Sigmoid colon (tissue), 7 donors: ENCODE results near the gene GCSAM. TPM values are rescaled to one million over a fixed set of nuclear protein-coding genes. Genes with fewer than 3 reads are reported as not detected.

Experiments
- DNase-seq: peaks from one replicate; pipeline ENCODE4 v3.0.0-alpha.2; 2019
- H3K27ac ChIP-seq, 4 donors: fragments of 200-600 bp; sonication (generic); one replicate each; pipeline ENCODE4 v1.5.1; 2016 to 2019; ENCODE audit warnings: mild to moderate bottlenecking in 1 of 4
- H3K27me3 ChIP-seq, 3 donors: fragments of 200-600 bp; sonication (generic); one replicate each; pipeline ENCODE4 v1.5.1; 2019; ENCODE audit warnings: mild to moderate bottlenecking in 1 of 3
- H3K36me3 ChIP-seq, 4 donors: fragments of 200-600 bp; sonication (generic); one replicate each; pipeline ENCODE4 v1.5.1; 2016 to 2019
- H3K4me1 ChIP-seq, 4 donors: fragments of 200-600 bp; sonication (generic); one replicate each; pipeline ENCODE4 v1.5.1; 2017 to 2019
- H3K4me3 ChIP-seq, 4 donors: fragments of 200-600 bp; sonication (generic); one replicate each; pipeline ENCODE4 v1.5.1; 2017 to 2019; ENCODE audit warnings: mild to moderate bottlenecking in 2 of 4, moderate library complexity in 1 of 4
- H3K9me3 ChIP-seq, 4 donors: fragments of 200-600 bp in 3 of 4; sonication (generic) in 3 of 4; one replicate each; pipeline versions ENCODE4 v1.5.1 to v1.6.1; 2013 to 2019
- CTCF ChIP-seq, 4 experiments: fragments of 450-650 bp in 3 of 4; fragments of 200-600 bp in 1 of 4; IDR thresholded peaks; one replicate each; pipeline ENCODE4 v1.5.1; 2016 to 2019; ENCODE audit warnings: antibody characterized with exemption in 4 of 4, mild to moderate bottlenecking in 3 of 4, moderate library complexity in 2 of 4
- EP300 ChIP-seq, 4 donors: sonication (generic); formaldehyde crosslinking; IDR thresholded peaks; one replicate each; pipeline ENCODE4 v1.6.1; 2017; ENCODE audit warnings: antibody characterized with exemption in 4 of 4
- POLR2A ChIP-seq, 2 donors: fragments of 450-650 bp; IDR thresholded peaks; one replicate each; pipeline ENCODE4 v1.6.1; 2016; ENCODE audit warnings: antibody characterized with exemption in 2 of 2, mild to moderate bottlenecking in 2 of 2, moderate library complexity in 2 of 2
- POLR2AphosphoS5 ChIP-seq, 4 donors: sonication (generic); formaldehyde crosslinking; IDR thresholded peaks; one replicate each; pipeline ENCODE4 v1.6.1; 2017; ENCODE audit warnings: antibody characterized with exemption in 4 of 4
- WGBS, 2 donors: extraction: QIAGEN DNeasy Blood & Tissue Kit; methylation state at CpG; one replicate each; pipeline ENCODE4 v1.1.7; 2013; 5-methylcytosine and 5-hydroxymethylcytosine counted together
- intact Hi-C: fragments of 100-400 bp; cut with DNase I; formaldehyde crosslinking; loops from one replicate; pipeline ENCODE4 v1.15.1; 2023
- polyA plus RNA-seq, 3 donors: library from polyadenylated mRNA; stranded (reverse); fragments of 200-250 nt; gene quantifications; one replicate each; pipeline ENCODE4 v1.2.3, GENCODE V29; 2013
- total RNA-seq, 4 donors: library from RNA; depleted of rRNA; stranded (reverse); fragments of >200 nt; gene quantifications; one replicate each; pipeline ENCODE4 v1.1.0, GENCODE V29; 2016
- donor health status: healthy with polysubstance abuse.
- donor health status: Bipolar disorder and iron deficiency.
- donor health status: healthy.

Gene GCSAM
- total and polyA plus RNA-seq, 7 donors: 0.69 to 8.4 TPM; not detected in 5

DNA sequence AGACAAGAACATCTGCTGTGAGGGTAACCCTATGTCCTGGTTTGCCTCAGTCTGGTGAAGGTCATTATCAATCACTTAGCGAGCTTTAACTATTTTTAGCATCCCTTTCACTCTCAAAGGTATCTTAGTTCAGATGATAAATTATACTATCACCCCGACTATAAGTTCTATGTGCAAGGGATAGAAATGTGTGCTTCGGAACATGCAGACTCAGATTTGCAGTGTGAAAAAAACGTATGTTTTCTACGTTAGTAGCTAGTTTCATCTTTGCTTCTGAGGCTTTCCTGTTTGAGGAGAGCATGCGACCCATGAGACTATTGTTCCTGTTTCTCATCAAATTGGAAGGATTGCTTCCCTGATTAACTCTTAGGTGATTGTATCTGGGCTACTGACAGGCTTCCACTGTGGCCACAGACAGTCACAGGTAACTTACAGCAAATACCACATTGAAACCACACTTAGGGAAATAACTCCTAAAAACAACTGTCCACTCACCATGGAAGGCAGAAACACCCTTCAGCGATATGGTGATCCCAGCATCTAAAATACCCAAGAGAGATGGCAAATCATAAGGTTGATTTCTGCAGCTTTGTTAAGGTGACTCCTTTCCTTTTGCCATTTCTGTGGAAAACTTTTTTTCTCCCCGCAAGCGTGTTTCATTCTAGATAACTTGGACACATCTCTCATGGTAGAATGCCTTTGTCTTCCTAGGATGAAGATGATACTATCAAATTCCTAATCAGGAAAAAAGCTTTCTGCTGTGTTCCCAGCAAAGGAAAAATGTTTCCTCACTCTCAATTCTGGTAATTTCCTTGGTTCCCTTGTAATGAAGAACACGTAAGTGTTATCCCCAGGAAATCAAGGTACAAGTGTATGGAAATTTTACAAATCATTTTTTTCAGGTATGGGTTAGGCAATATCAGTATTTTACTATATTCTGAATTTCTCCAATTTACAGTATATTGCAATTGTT, 5.2 kb downstream of the GCSAM start:
- no peaks in the 10 kb centered on the region for H3K4me1 ChIP-seq
- no peak for DNase-seq
- H3K27me3 ChIP-seq: no peaks in the 10 kb centered on the region
- intact Hi-C loops: no loop called here
- no peak overlapping the region for H3K27ac ChIP-seq
- H3K9me3 ChIP-seq: no peaks in the 10 kb centered on the region
- 59 to 86% methylated on average over 10 of the region's 10 CpGs for WGBS, 2 donors
- no peaks in the 10 kb centered on the region for H3K36me3 ChIP-seq
- H3K4me3 ChIP-seq: no peak overlapping the region
- TF ChIP-seq POLR2A (IDR thresholded peaks at IDR 0.05): no peak
- no peak for TF ChIP-seq EP300 (IDR thresholded peaks at IDR 0.05)
- no peak for TF ChIP-seq POLR2AphosphoS5 (IDR thresholded peaks at IDR 0.05)
- no peak for TF ChIP-seq CTCF (IDR thresholded peaks at IDR 0.05)

GRCh38 chr3:112126511-112126911, 6.5 kb downstream of the GCSAM start:
- DNase-seq: no peak
- Histone ChIP-seq H3K36me3 (no peaks in the 10 kb centered on the region), H3K27ac (no peak overlapping the region), H3K4me1 (no peaks in the 10 kb centered on the region), H3K9me3 (no peaks in the 10 kb centered on the region), H3K27me3 (no peaks in the 10 kb centered on the region), H3K4me3 (no peak overlapping the region)
- no peak for TF ChIP-seq POLR2A (IDR thresholded peaks at IDR 0.05)
- TF ChIP-seq EP300 (IDR thresholded peaks at IDR 0.05): no peak
- no peak for TF ChIP-seq POLR2AphosphoS5 (IDR thresholded peaks at IDR 0.05)
- no peak for TF ChIP-seq CTCF (IDR thresholded peaks at IDR 0.05)
- intact Hi-C loops: no loop called here
- WGBS, 2 donors: 33 to 43% methylated on average over 1 of the region's 1 CpG

DNA sequence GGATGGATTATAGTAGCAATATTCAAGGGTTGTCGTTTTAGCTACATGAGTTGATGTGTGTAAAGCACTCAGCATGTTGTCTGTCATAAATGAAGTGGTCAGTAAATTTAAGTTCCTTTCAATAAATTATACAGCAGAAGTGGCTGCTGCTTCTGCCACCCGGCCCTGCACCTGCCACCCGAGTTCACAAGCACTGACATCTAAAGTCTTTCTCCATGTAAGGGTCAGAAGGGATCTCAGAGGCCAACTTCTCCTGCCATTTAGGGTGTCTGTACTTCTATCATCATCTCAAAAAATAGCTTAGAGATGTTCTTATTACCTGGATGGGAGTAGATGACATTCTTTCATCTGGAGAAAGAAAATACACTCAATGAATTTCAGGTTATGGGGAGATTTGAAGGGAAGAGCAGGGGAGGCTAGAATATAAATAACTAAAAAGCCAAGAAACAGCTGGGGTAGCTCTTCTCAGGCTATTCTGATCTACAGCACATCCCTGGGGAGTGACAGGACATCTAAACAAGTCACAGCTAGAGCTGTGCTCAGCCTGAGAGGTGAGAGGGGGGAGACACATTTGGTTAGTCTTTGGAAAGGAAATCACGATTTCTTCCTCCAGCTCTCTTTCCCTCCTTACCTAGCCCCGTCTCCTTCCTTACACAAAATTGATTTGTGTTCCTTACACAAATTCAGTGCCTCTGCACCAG, 8.0 kb downstream of the GCSAM start:
- no peak for DNase-seq
- Histone ChIP-seq H3K9me3 (no peaks in the 10 kb centered on the region), H3K27ac (no peak overlapping the region), H3K4me3 (no peak overlapping the region), H3K36me3 (no peaks in the 10 kb centered on the region), H3K27me3 (no peaks in the 10 kb centered on the region), H3K4me1 (no peaks in the 10 kb centered on the region)
- intact Hi-C loops: no loop called here
- TF ChIP-seq POLR2AphosphoS5 (IDR thresholded peaks at IDR 0.05): no peak
- TF ChIP-seq CTCF (IDR thresholded peaks at IDR 0.05): no peak
- no peak for TF ChIP-seq POLR2A (IDR thresholded peaks at IDR 0.05)
- TF ChIP-seq EP300 (IDR thresholded peaks at IDR 0.05): no peak
- WGBS, 2 donors: 63 to 79% methylated on average over 5 of the region's 5 CpGs

DNA sequence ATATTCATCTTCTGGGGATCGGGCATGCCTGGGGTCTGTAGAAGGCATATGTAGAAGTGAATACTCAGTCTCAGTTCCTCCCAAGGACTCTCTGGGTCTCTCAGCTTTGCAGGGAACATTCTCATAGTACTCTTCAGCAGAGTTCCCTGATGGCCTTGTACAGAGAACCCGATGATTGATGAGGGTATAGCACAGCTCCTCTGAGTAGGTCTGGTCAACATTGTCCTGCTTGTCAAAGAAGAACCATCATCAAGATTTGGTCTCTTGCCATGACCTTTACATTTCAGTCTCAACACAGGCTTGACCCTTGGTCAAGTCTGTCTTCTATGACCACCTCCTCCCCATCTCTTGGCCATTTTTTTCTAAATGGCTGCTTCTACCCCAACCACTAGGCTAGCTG, 9.5 kb downstream of the GCSAM start:
- H3K4me3 ChIP-seq: no peak overlapping the region
- no peaks in the 10 kb centered on the region for H3K9me3 ChIP-seq
- no peak for TF ChIP-seq POLR2AphosphoS5 (IDR thresholded peaks at IDR 0.05)
- TF ChIP-seq CTCF (IDR thresholded peaks at IDR 0.05): no peak
- TF ChIP-seq POLR2A (IDR thresholded peaks at IDR 0.05): no peak
- H3K27ac ChIP-seq: no peak overlapping the region
- WGBS, 2 donors: 84 to 91% methylated on average over 2 of the region's 2 CpGs
- H3K36me3 ChIP-seq: no peaks in the 10 kb centered on the region
- no peak for DNase-seq
- intact Hi-C loops: no loop called here
- H3K4me1 ChIP-seq: no peaks in the 10 kb centered on the region
- H3K27me3 ChIP-seq: no peaks in the 10 kb centered on the region
